Esophagus muscularis mucosa (tissue), 4 donors: ENCODE measurements around the gene COPS8. TPM values are rescaled to one million over a fixed set of nuclear protein-coding genes. Genes with fewer than 3 reads are reported as not detected.

Experiments used
- DNase-seq: peaks from one replicate; pipeline ENCODE4 v3.0.0-alpha.2; 2017; ENCODE audit errors: extremely low spot score
- H3K27ac ChIP-seq, 4 donors: fragments of 200-600 bp; sonication (generic); replicated peaks in 1 of 4; 1 replicate in 3 of 4; 2 replicates in 1 of 4; pipeline ENCODE4 v1.5.1; 2016 to 2019; ENCODE audit warnings: mild to moderate bottlenecking in 1 of 4
- H3K27me3 ChIP-seq, 4 donors: fragments of 200-600 bp; sonication (generic); one replicate each; pipeline versions ENCODE4 v1.5.1 to v1.6.0; 2016 to 2019
- H3K36me3 ChIP-seq, 4 donors: fragments of 200-600 bp; sonication (generic); one replicate each; pipeline ENCODE4 v1.5.1; 2016 to 2019
- H3K4me1 ChIP-seq, 4 donors: fragments of 200-600 bp; sonication (generic); one replicate each; pipeline ENCODE4 v1.5.1; 2016 to 2019
- H3K4me3 ChIP-seq, 4 donors: fragments of 200-600 bp; sonication (generic); 1 replicate in 2 of 4; 2 replicates in 2 of 4; pipeline ENCODE4 v1.5.1; 2016 to 2019; ENCODE audit warnings: mild to moderate bottlenecking in 4 of 4, moderate library complexity in 1 of 4
- H3K9me3 ChIP-seq, 4 donors: fragments of 200-600 bp; sonication (generic); 1 replicate in 3 of 4; 2 replicates in 1 of 4; pipeline ENCODE4 v1.5.1; 2016 to 2019
- EP300 ChIP-seq: sonication (generic); formaldehyde crosslinking; IDR thresholded peaks from one replicate; pipeline ENCODE4 v1.6.1; 2017; ENCODE audit warnings: antibody characterized with exemption
- POLR2A ChIP-seq: fragments of 450-650 bp; IDR thresholded peaks from one replicate; pipeline ENCODE4 v1.6.1; 2017; ENCODE audit warnings: antibody characterized with exemption, moderate library complexity, mild to moderate bottlenecking, low read depth
- POLR2AphosphoS5 ChIP-seq, 2 donors: sonication (generic); formaldehyde crosslinking; IDR thresholded peaks; one replicate each; pipeline ENCODE4 v1.6.1; 2017; ENCODE audit warnings: antibody characterized with exemption in 2 of 2
- WGBS: methylation state at CpG from one replicate; pipeline ENCODE4 v1.1.5; 2018; 5-methylcytosine and 5-hydroxymethylcytosine counted together
- intact Hi-C: fragments of 100-400 bp; cut with DNase I; formaldehyde crosslinking; loops from one replicate; pipeline ENCODE4 v1.15.1; 2023
- total RNA-seq, 4 donors: library from RNA; depleted of rRNA; stranded (reverse); fragments of >200 nt; gene quantifications; one replicate each; pipeline versions ENCODE4 v1.1.0 to v1.2.1, GENCODE V29; 2016
- TF ChIP-seq, protein P1 (sequence below), 3 experiments: fragments of 200-600 bp in 2 of 3; fragments of 450-650 bp in 1 of 3; sonication (generic) in 2 of 3; IDR thresholded peaks; one replicate each; pipeline ENCODE4 v1.5.1; 2017 to 2019; ENCODE audit warnings: antibody characterized with exemption in 3 of 3, mild to moderate bottlenecking in 2 of 3, moderate library complexity in 1 of 3

Gene COPS8
- total RNA-seq, 4 donors from 2014 or later, result 69.4 to 96.0 (median 82.8) TPM

DNA sequence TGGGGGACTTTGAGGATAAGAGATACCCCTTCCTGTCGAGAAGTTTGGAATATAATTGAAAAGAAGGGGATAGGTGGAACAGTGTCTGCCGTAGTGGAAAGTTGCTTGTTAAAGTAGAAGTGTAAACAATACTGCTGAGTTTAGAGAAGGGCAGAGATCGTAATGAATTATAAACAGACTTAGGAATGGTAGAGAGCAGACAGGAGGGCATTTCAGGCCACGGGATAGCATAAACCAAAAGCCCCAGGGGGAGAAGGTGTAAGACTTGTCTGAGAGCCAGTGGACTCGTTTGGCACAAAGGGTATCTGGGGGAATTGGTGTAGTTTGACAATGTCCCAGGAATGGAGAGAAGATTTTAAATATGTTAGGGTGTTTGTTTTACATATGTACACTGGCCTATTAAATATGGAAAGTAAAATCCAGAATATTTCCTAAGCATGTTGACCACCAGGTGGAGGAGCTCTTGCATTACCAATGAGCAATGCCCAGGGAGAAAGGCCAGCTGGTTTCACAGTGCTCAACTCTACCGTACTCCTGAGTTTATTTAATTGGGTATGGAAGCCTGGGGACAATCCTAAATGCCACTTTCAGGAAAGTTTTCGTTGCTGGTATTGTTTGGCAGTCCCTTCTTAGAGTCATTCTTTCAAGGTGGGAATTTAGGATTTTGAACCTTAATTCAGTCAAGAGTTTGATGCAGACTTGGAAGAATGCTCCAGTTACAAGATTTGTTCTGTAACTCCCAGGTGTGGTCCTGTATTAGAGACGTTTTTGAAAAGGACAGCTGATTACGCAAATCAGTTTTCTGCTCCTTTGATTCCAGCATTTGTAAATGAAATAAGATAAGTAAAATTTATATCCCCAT is 7.5 kb downstream of the COPS8 start:
- no peaks in the 10 kb centered on the region for H3K27me3 ChIP-seq
- 45% methylated on average over 9 of the region's 9 CpGs for WGBS
- intact Hi-C loops, result loop anchor here (5.0 to 10.0 kb wide), 3 partner anchors 319 to 482 kb away; partner anchors contain the start of gene COL6A3
- H3K4me1 ChIP-seq, result peaks cover 18 to 45% (median 41%) of the 10 kb centered on the region in 4 donors
- H3K9me3 ChIP-seq, result no peaks in the 10 kb centered on the region
- H3K4me3 ChIP-seq, result no peak overlapping the region
- no peak for DNase-seq
- TF ChIP-seq POLR2A (no peak), POLR2AphosphoS5 (IDR thresholded peaks at IDR 0.05) (peak in 1 of 2 donors; percentile 55), EP300 (no peak)
- TF ChIP-seq, protein P1, sequence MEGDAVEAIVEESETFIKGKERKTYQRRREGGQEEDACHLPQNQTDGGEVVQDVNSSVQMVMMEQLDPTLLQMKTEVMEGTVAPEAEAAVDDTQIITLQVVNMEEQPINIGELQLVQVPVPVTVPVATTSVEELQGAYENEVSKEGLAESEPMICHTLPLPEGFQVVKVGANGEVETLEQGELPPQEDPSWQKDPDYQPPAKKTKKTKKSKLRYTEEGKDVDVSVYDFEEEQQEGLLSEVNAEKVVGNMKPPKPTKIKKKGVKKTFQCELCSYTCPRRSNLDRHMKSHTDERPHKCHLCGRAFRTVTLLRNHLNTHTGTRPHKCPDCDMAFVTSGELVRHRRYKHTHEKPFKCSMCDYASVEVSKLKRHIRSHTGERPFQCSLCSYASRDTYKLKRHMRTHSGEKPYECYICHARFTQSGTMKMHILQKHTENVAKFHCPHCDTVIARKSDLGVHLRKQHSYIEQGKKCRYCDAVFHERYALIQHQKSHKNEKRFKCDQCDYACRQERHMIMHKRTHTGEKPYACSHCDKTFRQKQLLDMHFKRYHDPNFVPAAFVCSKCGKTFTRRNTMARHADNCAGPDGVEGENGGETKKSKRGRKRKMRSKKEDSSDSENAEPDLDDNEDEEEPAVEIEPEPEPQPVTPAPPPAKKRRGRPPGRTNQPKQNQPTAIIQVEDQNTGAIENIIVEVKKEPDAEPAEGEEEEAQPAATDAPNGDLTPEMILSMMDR (IDR thresholded peaks at IDR 0.05), result peak; percentile 66 to 80 (median 66)
- peaks cover 23 to 72% (median 54%) of the 10 kb centered on the region in 4 donors for H3K36me3 ChIP-seq
- peak overlapping the region; percentile 70 to 83 (median 77) for H3K27ac ChIP-seq

DNA sequence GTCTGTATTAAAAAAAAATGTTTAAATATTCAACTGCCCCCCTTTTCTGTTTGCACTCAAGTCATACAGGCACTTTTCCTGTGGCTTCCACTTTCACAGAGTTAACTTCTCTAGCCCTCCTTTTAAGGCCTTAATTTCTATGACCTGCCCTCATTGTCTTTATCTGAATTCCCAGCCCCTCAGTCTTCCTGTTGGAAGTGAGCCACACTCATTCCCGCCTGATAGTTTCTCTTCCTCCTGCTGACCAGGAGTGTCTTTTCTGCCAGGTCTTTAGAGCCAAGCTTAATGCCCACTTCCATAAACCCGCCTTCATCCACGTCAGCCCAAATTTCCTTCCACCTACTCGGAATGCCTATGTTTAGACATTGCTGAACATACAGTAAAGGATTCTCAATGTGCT is 10.5 kb downstream of the COPS8 start:
- H3K27ac ChIP-seq, result peak overlapping the region in 1 of 4 donors; percentile 12
- peaks cover 18 to 34% (median 32%) of the 10 kb centered on the region in 4 donors for H3K4me1 ChIP-seq
- intact Hi-C loops, result loop anchor here (10.0 kb wide), 2 partner anchors 379 to 479 kb away; no protein-coding TSS in a partner anchor
- TF ChIP-seq POLR2AphosphoS5 (IDR thresholded peaks at IDR 0.05), result peak in 1 of 2 donors; percentile 34
- no peak for TF ChIP-seq EP300
- H3K27me3 ChIP-seq, result no peaks in the 10 kb centered on the region
- H3K9me3 ChIP-seq, result no peaks in the 10 kb centered on the region
- WGBS, result 56% methylated on average over 4 of the region's 4 CpGs
- H3K4me3 ChIP-seq, result no peak overlapping the region
- peaks cover 40 to 75% (median 70%) of the 10 kb centered on the region in 4 donors for H3K36me3 ChIP-seq
- no peak for DNase-seq

- Histone ChIP-seq H3K9me3 (no peaks in the 10 kb centered on the region), H3K27ac (no peak overlapping the region), H3K4me1 (peaks cover 12 to 27% (median 25%) of the 10 kb centered on the region in 4 donors), H3K36me3 (peaks cover 44 to 82% (median 75%) of the 10 kb centered on the region in 4 donors), H3K4me3 (no peak overlapping the region), H3K27me3 (no peaks in the 10 kb centered on the region)
- 82% methylated on average over 4 of the region's 4 CpGs for WGBS
- intact Hi-C loops, result loop anchor here (10.0 kb wide), 2 partner anchors 378 to 478 kb away; no protein-coding TSS in a partner anchor
- no peak for DNase-seq
- no peak for TF ChIP-seq EP300
- TF ChIP-seq, protein P1 (IDR thresholded peaks at IDR 0.05), result no peak
- no peak for TF ChIP-seq POLR2A
- no peak for TF ChIP-seq POLR2AphosphoS5 (IDR thresholded peaks at IDR 0.05)
Measured at GRCh38 chr2:237096911-237097310, 11.2 kb downstream of the COPS8 start.

- Histone ChIP-seq H3K4me1 (peaks cover 7 to 22% (median 20%) of the 10 kb centered on the region in 4 donors), H3K9me3 (no peaks in the 10 kb centered on the region), H3K27ac (no peak overlapping the region), H3K4me3 (no peak overlapping the region), H3K27me3 (no peaks in the 10 kb centered on the region), H3K36me3 (peaks cover 45 to 86% (median 77%) of the 10 kb centered on the region in 4 donors)
- DNase-seq, result no peak
- intact Hi-C loops, result loop anchor here (10.0 kb wide), 2 partner anchors 377 to 477 kb away; no protein-coding TSS in a partner anchor
- TF ChIP-seq EP300, result no peak
- TF ChIP-seq POLR2A, result no peak
- TF ChIP-seq, protein P1 (IDR thresholded peaks at IDR 0.05), result no peak
- TF ChIP-seq POLR2AphosphoS5 (IDR thresholded peaks at IDR 0.05), result no peak
- WGBS, result 85% methylated on average over 2 of the region's 2 CpGs
Measured at GRCh38 chr2:237097326-237097910, 11.7 kb downstream of the COPS8 start.
